Mucosa of descending colon (tissue), 3 donors: ENCODE measurements around the gene SPRED3. TPM values are rescaled to one million over a fixed set of nuclear protein-coding genes. Genes with fewer than 3 reads are reported as not detected.

Experiments
- ATAC-seq: fragments of 200-7000 bp; cut with Tn5 transposase; one replicate; pipeline ENCODE4 v1.9.1; 2020; ENCODE audit warnings: mild to moderate bottlenecking, moderate library complexity
- DNase-seq, 3 donors: peaks; one replicate each; pipeline ENCODE4 v3.0.0-alpha.2; 2020
- H3K36me3 ChIP-seq: fragments of 200-600 bp; one replicate; pipeline ENCODE4 v1.8.0; 2021; ENCODE audit warnings: low read depth, mild to moderate bottlenecking
- H3K4me1 ChIP-seq: fragments of 200-600 bp; one replicate; pipeline ENCODE4 v1.8.0; 2021; ENCODE audit warnings: low read depth, mild to moderate bottlenecking
- H3K4me3 ChIP-seq: fragments of 200-600 bp; one replicate; pipeline ENCODE4 v1.8.0; 2021; ENCODE audit warnings: mild to moderate bottlenecking
- H3K9me3 ChIP-seq: fragments of 200-600 bp; one replicate; pipeline ENCODE4 v1.8.0; 2021; ENCODE audit warnings: mild to moderate bottlenecking
- intact Hi-C, 2 donors: fragments of 100-400 bp; cut with DNase I in 1 of 2; cut with micrococcal nuclease in 1 of 2; formaldehyde crosslinking; loops; one replicate each; pipeline versions ENCODE4 v1.11.0 to v1.11.1; 2022; cut with DNase I, micrococcal nuclease
- total RNA-seq, 3 donors: library from RNA; stranded (reverse); fragmentation: NEBNext Ultra II Directional in 2 of 3; extraction: Animal tissue kit (Norgen Biotek cat#: 25700) in 2 of 3; gene quantifications; one replicate each; pipeline versions ENCODE4 v1.2.1 to v1.2.4, GENCODE V29; 2021 to 2023
- TF ChIP-seq, protein P1 (sequence below): fragments of 200-600 bp; IDR thresholded peaks from one replicate; pipeline ENCODE4 v1.8.0; 2022; ENCODE audit warnings: antibody characterized with exemption, mild to moderate bottlenecking
- donor health status: DM: no; HTN: no; CAD: no; lungs with moderate emphysema.
- donor health status: DM: no; HTN: no; CAD: no.
- donor health status: DM: no; HTN: yes; CAD: no.

SPRED3 gene
- total RNA-seq, 3 donors from 2014 or later: 0.46 to 0.82 (median 0.80) TPM

DNA sequence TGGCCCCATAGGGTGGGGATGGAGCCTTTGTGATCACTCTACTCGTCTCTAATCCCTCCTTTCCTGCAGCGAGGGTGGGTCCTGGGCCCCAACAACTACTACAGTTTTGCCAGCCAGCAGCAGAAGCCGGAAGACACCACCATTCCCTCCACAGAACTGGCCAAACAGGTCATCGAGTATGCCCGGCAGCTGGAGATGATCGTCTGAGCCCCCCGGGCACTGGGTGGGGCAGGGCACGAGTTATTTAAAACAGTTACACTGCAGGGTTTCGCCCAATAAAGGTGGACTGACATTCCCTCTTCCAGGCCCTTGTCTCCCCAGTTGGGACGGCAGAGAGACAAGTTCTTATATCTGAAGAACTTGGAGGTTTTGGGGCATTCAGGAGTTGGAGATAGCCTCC is 5.3 kb upstream of the SPRED3 start:
- Histone ChIP-seq H3K9me3 (no peaks in the 10 kb centered on the region), H3K36me3 (peaks cover 3% of the 10 kb centered on the region), H3K4me1 (peaks cover 19% of the 10 kb centered on the region), H3K4me3 (no peak overlapping the region)
- ATAC-seq (no peak), DNase-seq (no peak)
- TF ChIP-seq, protein P1, sequence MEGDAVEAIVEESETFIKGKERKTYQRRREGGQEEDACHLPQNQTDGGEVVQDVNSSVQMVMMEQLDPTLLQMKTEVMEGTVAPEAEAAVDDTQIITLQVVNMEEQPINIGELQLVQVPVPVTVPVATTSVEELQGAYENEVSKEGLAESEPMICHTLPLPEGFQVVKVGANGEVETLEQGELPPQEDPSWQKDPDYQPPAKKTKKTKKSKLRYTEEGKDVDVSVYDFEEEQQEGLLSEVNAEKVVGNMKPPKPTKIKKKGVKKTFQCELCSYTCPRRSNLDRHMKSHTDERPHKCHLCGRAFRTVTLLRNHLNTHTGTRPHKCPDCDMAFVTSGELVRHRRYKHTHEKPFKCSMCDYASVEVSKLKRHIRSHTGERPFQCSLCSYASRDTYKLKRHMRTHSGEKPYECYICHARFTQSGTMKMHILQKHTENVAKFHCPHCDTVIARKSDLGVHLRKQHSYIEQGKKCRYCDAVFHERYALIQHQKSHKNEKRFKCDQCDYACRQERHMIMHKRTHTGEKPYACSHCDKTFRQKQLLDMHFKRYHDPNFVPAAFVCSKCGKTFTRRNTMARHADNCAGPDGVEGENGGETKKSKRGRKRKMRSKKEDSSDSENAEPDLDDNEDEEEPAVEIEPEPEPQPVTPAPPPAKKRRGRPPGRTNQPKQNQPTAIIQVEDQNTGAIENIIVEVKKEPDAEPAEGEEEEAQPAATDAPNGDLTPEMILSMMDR: no peak
- intact Hi-C loops: no loop called here

DNA sequence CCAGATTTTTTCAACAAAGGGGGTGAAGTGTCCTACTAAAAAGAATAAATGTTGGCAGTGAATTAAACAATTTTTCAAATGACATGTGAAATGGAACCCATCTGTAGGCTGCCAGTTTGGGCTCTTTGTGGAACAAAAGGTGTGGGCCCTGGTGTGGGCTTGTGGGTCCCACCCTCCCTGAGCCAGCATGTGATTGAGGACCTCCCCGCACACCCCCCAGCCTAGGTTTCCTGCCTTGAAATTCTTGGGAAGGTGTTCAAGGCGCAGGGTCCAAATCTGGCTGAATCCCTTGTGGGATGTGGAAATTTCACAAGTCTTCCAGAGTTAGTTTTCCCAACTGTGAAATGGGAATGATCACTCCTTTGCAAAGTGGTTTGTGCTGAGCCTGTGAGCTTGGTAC is 4.8 kb upstream of the SPRED3 start:
- intact Hi-C loops: no loop called here
- Histone ChIP-seq H3K36me3 (peaks cover 3% of the 10 kb centered on the region), H3K9me3 (no peaks in the 10 kb centered on the region), H3K4me3 (no peak overlapping the region), H3K4me1 (peaks cover 23% of the 10 kb centered on the region)
- ATAC-seq: no peak
- no peak for DNase-seq
- TF ChIP-seq, protein P1: no peak

DNA sequence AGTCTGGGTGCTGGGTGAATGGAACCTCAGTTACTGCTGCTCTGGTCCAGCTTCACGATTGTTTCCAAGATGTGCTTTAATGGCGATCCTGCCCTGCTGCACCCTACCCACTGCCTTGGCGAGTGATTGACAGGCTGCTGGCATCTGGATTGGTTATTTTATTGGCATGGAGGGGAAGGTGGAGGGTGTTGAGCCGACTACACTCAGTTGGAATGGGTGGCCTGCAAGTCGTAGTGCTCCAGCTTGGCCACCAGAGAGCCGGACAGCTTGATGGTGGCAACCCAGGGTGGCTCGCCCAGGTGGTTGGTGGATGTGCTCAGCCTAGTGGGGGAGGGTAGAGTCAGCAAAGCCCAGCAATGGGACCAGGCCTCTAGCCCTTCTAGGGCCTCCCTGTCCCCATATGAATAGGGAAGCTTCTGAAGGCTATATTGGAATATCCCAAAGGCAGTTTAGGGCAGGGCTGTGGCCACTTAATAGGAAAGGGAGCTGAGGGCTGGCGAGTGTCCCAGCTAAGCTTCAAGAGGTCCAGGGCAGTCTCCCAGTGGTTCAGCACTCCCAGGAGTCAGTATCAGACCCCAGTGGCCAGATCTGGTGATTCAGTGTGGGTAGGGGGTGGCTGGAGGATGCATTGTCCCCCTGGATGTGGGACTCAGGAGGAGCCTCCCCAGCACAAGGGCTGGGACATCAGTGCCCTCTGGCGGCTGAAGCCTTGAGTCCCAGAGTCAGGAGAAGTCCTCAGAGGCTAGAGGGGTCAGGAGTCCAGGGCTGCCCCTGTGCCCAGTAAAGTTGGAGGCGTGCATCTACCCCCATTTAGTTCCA is 4.1 kb upstream of the SPRED3 start:
- TF ChIP-seq, protein P1: no peak
- H3K4me1 ChIP-seq: peaks cover 28% of the 10 kb centered on the region
- intact Hi-C loops: no loop called here
- ATAC-seq (no peak), DNase-seq (no peak)
- no peaks in the 10 kb centered on the region for H3K9me3 ChIP-seq
- peaks cover 3% of the 10 kb centered on the region for H3K36me3 ChIP-seq
- H3K4me3 ChIP-seq: no peak overlapping the region

DNA sequence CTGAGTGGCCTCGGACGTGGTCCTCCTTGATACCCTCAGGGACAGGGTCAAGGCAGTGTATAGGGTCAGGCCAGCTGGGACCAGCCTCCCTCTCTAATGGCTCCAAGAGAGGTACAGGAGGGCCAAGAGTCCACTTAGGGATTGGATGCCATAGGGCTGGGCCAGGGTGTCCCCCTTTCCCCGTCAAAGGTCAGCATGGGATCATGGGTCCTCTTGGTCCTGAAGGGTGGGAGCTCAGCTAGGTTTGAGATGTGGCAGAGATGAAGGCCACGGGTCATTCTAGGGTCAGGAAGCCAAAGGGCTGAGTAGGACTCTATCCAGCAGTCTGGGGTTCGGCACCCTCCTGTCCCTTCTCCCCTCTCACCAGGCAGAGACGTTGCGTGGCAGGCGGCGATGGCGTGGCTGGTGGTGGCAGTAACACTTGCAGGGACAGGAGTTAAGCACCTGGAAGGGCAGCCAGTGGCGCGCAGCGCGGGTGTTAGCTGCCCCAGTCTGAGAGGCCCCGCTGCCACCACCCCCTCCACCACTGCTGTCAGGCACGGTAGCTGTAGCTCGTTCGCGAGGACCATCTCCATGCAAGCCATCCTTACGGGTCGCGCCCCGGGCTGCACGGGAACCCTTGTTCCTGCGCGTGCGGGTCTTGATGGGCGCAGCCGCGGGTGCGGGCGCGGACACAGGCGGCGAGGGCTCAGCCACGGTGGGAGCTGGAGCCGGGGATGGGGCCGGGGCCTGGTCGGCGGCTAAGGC is 3.3 kb upstream of the SPRED3 start:
- Histone ChIP-seq H3K9me3 (no peaks in the 10 kb centered on the region), H3K4me1 (peaks cover 28% of the 10 kb centered on the region), H3K4me3 (no peak overlapping the region), H3K36me3 (peaks cover 3% of the 10 kb centered on the region)
- TF ChIP-seq, protein P1: no peak
- no peak for DNase-seq
- ATAC-seq: no peak
- intact Hi-C loops: no loop called here

DNA sequence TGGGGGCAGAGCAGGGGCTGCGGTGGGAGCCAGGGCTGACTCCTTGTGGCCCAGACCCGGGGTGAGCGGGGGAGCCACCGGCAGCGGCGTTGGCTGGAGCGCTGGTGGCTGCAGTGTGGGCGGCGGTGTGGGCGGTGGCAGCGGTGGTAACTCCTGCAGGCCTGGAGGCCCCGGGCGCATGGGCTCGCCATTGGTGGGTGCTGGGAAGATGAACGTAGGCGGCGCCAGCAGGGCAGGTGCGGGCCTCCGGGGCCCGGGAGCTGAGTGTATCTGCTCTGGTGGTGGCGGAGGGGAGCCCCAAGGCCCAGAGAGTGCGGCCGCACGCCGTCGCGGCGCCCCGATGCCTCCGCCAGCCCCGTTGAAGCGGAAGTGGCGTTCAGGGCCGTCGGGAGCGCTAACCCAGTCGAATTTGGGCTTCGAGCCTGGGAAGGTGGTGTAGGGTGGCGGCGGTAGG is 2.7 kb upstream of the SPRED3 start:
- Histone ChIP-seq H3K9me3 (no peaks in the 10 kb centered on the region), H3K4me3 (no peak overlapping the region), H3K4me1 (peaks cover 28% of the 10 kb centered on the region), H3K36me3 (peaks cover 3% of the 10 kb centered on the region)
- intact Hi-C loops: no loop called here
- ATAC-seq (no peak), DNase-seq (no peak)
- TF ChIP-seq, protein P1: no peak
